Measurements from ENCODE around the gene GRM4.

- TF ChIP-seq POLR2A (IDR thresholded peaks at IDR 0.05) (no peak), CTCF (IDR thresholded peaks at IDR 0.05) (no peak)
These were observed 75.4 kb downstream of the GRM4 start for GRCh38 chr6:34070315-34071135.
